ENCODE results near the gene SPATA45.
"Not testable (repeated sequence)": the region's sequence is repeated elsewhere in the genome, so short reads cannot be mapped to it uniquely, and the experiment has no call there.

Gene SPATA45

DNA sequence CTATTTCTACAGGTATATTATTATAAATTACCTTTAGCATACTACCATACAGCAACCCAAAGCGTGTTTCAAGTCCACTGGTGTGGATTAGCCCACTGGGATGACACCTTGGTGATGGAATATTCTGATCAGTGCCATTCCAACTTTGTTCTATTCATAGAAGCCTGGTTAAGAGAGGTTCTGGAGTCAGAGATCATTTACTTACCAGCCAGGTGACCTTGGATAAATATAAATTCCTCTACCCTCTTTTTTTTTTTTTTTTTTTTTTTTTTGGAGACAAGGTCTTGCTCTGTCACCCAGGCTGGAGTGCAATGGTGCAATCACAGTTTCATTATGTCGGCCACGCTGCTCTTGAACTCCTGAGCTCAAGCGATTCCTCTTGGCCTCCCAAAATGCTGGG is at the start of gene SPATA45:
Gene SPATA45, minus strand, starts transcription at position 101 of the 400 bp plus-strand sequence. CDS start 11,500 bp downstream, outside the sequence.
- no peak for DNase-seq (ENCODE audit: low read depth, low spot score)

DNA sequence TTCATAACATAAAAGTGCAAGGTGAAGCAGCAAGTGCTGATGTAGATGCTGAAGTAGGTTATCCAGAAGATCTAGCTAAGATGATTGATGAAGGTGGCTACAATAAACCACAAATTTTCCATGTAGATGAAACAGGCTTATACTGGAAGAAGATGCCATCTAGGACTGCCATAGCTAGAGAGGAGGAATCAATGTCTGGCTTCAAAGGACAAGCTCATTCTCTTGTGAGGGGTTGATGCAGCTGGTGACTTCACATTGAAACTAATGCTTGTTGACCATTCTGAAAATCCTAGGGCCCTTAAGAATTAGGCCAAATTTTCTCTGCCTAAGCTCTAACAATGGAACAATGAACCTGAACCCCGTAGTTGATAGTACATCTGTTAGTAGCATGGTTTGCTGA is 44.7 kb upstream of the SPATA45 start:
- DNase-seq (ENCODE audit: low read depth, low spot score): no peak

DNA sequence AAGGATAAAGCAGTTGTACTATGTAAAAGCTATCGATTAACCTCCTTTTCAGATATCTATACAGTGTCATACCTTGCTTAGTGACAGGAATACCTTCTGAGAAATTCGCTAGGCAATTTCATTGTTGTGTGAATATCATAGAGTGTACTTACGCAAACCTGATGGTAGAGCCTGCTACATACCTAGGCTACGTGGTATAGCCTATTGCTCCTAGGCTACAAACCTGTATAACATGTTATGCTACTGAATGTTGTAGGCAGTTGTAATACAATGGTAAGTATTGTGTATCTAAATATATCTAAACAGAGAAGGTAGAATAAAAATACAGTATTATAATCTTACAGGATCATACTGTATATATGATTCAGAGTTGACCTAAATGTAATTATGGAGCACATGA is 37.1 kb upstream of the SPATA45 start:
- no peak for DNase-seq (ENCODE audit: low read depth, low spot score)

DNA sequence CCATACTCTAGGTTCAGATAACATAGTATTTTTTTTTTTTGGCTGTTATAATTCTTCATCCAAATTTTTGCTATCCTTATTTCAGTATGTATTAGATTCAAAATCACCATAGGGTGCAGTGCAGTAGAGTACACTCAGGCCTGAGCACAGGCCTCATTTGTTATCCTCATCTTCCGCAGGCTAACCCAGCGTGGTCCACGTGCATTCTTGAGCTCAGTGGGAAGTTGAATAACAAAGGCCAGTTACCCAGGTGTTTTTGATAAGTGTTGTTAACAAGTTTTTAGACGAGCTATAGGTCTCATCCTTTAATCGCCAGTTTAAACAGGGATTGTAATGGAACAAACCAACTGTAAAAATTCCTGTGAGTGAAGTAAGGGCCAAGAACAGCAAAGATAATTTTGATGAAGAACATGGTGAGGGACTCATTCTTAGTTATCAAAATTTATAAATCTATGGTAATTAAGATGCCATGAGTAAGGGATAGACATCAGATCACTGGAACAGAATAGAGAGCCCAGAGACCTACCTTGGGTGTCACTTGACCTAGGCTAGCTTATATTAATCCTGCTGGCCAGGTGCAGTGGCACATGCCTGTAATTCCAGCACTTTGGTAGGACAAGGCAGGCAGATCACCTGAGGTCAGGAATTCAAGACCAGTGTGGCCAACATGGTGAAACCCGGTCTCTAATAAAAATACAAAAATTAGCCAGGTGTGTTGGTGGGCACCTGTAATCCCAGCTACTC is 32.7 kb upstream of the SPATA45 start:
- no peak for DNase-seq (ENCODE audit: low read depth, low spot score)

DNA sequence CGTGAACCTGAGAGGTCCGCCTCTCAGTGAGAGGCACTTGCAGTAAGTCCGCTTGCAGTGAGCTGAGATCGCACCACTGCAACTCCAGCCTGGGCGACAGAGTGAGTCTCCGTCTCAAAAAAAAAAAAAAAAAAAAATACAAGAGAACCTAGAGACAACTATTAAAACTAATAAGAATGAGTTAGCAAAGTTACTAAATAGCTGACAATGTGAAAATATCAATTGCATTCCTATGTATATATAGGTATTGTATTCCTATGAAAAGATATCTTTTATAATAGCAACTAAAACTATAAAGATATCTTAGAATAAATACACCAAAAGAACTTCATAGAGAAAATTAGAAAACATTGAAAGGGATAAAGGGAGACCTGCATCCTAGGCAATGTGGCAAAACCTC is 31.0 kb upstream of the SPATA45 start:
- no peak for DNase-seq (ENCODE audit: low read depth, low spot score)

DNA sequence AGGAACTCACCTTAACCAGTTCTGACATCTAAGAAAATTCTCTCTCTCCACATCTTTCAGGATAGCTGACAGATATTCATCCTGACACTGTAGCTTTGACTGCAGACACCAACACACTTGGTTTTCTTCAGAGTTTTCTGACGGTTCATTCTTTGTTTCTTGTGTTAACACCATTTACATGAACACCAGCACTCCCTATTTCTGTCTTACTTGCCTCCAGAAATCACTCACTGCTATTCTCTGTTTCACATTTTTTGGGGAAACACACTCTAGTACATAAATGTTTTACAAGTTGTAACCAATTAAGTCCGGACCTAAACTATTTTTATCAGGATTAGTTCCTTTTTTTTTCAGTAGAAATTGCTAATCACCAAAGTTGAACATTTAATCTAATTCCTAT is 26.1 kb upstream of the SPATA45 start:
- no peak for DNase-seq (ENCODE audit: low read depth, low spot score)

DNA sequence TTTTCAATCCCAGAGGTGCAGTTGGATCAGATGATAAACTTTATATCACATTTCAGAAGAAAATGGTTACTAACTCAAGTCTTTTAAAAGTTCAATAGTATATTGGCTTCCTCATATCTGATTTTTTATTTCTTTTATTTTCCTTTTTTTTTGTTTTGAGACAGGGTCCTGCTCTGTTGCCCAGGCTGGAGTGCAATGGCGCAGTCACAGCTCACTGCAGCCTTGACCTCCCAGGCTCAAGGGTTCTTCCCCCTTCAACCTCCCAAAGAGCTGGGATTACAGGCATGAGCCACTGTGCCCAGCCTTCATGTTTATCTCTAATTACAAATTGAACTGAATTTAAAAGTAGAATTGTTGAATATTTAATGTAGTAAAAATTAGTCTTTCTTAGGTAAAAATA is 24.5 kb upstream of the SPATA45 start:
- DNase-seq (ENCODE audit: low read depth, low spot score): no peak

DNA sequence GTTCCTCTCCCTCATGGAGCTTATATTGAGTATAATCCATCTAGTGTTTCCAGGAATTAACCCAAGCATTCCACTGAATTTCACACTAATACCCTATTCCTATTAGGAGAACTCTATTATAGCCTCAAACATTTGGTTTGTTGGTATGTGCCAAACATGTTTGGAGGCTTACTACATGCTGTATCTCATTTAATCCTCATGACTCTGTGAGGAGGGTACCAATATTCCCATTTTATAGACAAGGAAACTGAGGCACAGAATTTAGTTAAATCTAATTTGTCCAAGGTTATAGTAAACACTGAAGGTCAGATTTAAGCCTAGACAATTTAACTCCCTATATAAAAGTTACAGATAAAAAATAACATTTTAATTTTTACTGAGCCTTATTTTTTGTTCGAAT is 19.7 kb upstream of the SPATA45 start:
- no peak for DNase-seq (ENCODE audit: low read depth, low spot score)

DNA sequence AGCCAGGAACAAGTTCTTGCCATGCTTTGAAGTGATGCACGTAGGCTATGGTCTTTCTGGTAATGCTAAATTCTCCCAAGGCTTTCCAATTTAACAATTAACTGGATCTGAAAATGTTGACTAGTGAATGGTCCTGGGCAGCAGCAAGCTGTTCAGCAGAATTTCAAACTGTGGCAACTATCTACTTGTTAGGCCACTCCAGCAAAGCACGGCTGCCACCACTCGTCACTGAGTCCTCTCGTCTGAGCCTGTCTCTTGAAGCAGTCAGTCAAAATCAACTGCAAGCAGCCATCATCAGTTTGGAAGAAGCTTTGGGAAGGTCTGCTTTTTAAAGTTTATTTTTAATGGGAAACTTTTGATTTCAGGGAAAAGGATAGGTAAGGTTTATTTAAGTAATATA is 16.8 kb upstream of the SPATA45 start:
- no peak for DNase-seq (ENCODE audit: low read depth, low spot score)

DNA sequence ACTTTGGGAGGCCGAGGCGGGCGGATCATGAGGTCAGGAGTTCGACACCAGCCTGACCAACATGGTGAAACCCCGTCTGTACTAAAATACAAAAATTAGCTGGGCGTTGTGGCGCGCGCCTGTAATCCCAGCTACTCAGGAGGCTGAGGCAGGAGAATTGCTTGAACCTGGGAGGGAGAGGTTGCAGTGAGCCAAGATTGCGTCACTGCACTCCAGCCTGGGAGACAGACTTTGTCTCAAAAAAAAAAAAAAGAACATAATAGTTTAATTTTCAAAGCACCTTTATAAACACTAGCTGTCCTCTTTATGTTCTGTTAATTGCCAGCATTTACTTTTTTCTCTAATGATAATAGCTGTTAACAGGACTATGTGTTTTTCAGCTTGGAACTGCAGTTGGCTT is 15.9 kb upstream of the SPATA45 start:
- not testable (repeated sequence) for DNase-seq (ENCODE audit: low read depth, low spot score)

DNA sequence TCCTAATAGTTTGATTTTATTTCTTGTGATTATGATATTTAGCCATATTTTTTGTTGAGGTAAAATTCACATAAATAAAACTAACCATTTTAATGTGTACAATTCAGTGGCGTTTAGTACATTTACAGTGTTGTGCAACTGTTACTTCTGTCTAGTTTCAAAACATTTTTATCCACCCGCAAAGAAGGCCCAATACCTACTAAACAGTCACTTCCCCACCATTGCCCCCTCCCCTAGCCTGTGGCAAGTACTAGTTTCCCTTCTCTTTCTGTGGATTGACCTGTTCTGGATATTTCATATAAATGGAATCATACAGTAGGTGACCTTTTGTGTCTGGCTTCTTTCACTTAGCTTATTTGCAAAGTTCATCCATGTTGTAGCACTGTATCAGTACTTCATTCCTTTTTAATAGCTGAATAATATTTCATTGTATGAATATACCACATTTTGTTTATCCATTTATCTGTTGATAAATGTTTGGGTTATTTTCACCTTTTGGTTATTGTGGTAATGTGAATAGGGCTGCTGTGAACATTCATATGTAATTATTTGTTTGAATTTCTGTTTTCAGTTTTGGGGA is 14.8 kb upstream of the SPATA45 start:
- no peak for DNase-seq (ENCODE audit: low read depth, low spot score)

DNA sequence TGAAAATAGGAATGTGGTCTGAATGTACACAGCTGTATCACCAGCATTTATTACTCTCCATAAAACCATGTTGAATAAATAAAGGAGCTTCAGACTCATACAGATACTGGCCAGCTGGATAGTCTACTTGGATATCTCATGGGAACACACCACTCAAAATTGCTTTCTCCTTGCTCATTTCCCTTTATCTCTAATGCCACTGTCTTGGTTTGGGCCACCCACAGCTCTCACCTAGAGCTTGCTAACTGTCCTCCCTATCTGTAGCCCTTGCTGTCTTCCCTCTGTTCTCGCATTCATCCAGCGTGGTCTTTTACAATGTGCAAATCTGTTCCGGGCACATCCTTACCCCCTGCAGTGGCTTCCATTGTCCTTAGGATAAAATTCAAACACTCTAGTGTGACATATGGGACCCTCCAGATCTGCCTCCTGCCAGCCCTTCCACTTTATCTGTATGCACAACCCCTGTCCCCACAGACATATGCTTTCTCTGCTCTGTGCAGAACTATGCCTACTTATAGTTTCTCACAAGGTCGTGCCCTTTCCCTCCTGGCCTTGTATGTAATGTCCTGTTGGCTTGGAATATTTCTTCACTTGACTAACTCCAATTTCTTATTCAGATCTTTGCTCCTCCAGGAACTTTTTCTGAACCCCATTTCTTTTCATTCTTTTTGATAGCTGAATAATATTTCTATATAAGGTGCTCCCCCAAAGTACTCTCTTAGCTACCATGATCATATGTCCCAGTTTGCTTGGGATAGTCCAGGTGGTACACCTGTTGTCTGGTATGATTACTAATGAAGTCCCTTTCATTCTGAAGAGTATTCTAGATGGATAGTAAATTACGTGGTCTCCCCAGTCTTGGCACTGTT is 13.5 kb upstream of the SPATA45 start:
- no peak for DNase-seq (ENCODE audit: low read depth, low spot score)

DNA sequence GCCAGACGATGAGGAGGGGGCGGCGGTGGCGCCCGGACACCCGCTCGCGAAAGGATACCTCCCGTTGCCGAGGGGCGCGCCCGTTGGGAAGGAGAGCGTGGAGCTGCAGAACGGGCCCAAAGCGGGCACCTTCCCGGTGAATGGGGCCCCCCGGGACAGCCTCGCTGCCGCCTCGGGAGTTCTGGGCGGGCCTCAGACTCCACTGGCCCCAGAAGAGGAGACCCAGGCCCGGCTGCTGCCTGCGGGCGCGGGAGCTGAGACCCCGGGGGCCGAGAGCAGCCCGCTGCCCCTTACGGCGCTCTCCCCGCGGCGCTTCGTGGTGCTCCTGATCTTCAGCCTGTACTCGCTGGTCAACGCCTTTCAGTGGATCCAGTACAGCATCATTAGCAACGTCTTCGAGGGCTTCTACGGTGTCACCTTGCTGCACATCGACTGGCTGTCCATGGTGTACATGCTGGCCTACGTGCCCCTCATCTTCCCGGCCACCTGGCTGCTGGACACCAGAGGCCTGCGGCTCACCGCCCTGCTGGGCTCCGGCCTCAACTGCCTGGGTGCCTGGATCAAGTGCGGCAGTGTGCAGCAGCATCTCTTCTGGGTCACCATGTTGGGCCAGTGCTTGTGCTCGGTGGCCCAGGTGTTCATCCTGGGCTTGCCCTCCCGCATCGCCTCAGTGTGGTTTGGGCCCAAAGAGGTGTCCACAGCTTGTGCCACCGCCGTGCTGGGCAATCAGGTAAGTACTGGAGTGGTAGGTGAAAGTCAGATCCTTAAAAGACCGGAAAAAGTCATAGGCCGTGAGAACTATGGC is 11.2 kb upstream of the SPATA45 start:
- no peak for DNase-seq (ENCODE audit: low read depth, low spot score)

DNA sequence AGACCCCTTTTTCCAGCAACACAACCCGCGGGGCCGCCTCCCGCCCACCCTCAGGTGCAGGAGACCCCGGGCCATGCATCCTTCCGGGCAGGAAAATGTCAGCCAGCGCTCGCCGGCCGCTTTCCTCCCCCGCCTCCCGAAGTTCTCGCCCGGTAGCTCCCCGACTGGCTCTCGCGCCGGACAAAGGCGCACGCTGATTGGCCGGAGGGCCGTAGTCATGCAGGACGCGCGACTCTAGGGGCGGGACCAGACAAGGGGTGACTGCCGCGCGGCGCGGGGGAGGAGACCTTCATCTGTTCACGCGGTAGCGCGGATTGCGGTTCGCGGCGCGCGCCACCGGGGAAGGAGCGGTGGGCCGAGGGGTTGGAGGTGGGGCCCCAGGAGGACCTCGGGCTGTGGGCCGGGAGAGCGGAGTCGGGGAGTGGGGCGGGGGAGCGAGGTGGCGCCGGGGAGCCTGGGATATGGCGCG is 10.6 kb upstream of the SPATA45 start, which contains the start of gene FLVCR1:
Gene FLVCR1, plus strand, starts transcription at position 284 of the 469 bp plus-strand sequence. Its CDS starts 178 bp downstream, at position 462.
- peak; percentile 80 for DNase-seq (ENCODE audit: low read depth, low spot score)

DNA sequence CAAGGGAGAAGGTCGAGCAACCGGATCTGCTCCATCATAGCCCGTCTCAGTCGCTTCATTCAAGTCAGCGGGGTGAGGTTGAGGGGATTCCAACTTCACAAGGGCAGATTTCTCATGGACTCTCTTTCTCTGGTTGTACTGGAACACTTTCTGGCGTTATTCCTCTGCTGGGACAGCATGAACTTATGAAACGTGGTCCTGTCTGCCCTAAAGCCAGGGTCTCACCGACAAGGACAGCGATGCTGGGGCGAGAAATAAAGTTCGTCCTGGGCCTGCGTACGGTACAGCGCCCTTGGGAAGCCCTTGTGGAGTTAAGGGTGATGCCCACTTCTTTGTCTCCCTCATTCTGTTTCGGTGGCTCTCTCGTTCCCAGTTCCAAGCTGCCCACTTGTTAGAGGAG is 9.3 kb upstream of the SPATA45 start:
- DNase-seq (ENCODE audit: low read depth, low spot score): no peak

DNA sequence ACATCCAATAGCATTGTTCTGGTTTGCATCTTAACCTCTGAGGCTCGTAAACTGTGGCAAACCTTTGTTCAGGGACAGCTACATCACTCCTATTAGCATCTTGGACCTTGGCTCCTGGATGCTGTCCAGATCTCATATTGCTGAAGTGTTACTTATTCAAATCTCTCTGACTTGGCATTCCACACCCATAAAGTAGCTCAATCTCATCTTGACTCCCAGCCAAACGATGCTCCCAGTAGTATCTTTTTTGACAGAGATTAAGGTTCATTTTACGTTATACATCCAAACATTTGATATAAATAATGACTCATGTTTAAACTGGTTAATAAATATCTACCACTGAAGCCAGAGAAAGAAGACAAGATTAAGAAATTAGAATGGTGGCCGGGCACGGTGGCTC is 6.2 kb upstream of the SPATA45 start:
- DNase-seq (ENCODE audit: low read depth, low spot score): no peak

DNA sequence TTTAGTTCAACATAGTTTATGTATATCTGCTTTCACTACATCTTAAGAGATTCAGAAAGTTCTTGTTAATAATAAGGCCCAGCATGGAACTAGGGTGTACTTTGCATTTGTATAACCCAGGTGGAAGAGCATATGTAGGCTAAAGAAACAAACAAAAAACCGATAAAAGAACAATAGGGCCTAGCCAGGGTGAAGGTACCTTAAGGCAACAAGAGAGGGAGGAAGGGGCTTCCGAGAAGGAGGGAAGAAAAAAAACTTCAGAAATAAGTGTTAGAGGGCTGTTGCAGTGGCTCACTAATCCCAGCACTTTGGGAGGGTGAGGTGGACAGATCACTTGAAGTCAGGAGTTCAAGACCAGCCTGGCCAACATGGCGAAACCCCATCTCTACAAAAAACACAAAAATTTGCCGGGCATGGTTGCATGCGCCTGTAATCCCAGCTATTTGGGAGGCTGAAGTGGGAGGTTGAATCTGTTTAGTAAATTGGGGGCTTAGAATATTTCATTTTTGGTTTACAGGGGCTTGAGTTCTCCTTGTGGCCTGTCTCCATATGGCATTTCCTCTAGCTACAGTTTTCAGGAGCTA is 4.7 kb upstream of the SPATA45 start:
- DNase-seq (ENCODE audit: low read depth, low spot score): no peak

DNA sequence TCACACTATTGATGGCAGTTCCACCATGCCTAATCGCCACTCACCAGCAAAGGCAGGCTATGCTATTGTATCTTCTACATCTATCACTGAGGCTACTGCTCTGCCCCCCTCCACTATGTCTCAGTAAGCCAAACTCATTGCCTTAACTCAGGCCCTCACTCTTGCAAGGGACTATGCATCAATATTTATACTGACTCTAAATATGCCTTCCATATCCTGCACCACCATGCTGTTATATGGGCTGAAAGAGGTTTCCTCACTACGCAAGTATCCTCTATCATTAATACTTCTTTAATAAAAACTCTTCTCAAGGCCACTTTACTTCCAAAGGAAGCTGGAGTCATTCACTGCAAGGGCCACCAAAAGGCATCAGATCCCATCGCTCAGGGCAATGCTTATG is 2.9 kb downstream of the SPATA45 start:
- DNase-seq (ENCODE audit: low read depth, low spot score): not testable (repeated sequence)

DNA sequence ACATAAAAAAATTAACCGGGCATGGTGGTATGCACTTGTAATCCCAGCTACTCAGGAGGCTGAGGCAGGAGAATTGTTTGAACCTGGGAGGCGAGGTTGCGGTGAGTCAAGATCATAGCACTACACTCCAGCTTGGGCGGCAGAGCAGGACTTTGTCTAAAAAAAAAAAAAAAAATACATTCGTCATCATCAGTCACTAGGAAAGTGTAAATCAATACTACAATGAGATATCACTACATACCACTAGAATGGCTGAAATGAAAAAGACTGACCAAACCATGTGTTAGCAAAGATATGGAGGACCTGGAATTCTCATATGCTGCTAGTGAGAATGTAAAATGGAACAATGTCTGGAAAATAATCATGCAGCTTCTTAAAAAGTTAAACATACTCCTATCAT is 9.3 kb downstream of the SPATA45 start:
- no peak for DNase-seq (ENCODE audit: low read depth, low spot score)

DNA sequence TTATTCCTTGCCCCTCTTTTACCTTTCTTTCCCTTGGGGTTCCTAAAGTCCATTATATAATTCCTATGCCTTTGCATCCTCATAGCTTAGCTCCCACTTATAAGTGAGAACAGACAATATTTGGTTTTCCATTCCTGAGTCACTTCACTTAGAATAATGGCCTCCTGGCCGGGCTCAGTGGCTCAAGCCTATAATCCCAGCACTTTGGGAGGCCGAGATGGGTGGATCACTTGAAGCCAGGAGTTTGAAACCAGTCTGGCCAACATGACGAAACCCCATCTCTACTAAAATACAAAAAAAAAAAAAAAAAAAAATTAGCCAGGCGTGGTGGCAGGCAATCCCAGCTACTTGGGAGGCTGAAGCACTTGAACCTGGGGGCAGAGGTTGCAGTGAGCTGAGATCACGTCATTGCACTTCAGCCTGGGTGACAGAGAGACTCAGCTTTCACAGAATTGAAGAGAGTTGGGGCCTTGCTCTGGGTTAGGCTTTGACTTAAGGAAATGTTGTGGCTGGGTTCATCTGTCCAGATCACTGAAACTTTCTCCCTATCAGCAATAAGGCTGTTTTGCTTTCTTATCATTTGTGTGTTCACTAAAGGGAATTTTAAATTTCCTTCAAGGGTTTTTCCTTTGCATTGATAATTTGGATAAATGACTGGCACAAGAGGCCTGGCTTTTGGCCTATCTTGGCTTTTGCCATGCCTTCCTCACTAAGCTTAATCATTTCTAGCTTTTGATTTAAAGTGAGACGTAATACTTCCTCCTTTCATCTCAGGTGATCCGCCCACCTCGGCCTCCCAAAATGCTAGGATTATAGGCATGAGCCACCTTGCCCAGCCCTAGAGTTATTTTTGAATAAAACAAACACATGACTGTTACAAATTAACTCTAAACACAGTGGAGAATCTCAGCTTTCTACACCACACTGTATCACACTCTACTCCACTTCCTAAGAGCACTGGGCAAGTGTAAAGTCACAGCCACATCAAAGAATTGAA is 13.9 kb downstream of the SPATA45 start:
- not testable (repeated sequence) for DNase-seq (ENCODE audit: low read depth, low spot score)

All from brain pericyte (primary cell).